ENCODE data around the gene CYP2B6.
"Not testable (repeated sequence)": the region's sequence is repeated elsewhere in the genome, so short reads cannot be mapped to it uniquely, and the experiment has no call there.

The CYP2B6 gene

DNA sequence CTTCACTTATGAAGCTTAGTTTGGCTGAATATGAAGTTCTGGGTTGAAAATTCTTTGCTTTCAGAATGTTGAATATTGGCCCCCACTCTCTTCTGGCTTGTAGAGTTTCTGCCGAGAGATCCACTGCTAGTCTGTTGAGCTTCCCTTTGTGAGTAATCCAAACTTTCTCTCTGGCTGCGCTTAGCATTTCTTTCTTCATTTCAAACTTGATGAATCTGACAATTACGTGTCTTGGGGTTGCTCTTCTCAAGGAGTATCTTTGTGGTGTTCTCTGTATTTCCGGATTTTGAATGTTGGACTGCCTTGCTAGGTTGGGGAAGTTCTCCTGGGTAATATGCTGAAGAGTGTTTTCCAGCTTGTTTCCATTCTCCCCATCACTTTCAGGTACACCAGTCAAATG lies 21.4 kb upstream of the CYP2B6 start:
- not testable (repeated sequence) for H3K27me3 ChIP-seq (replicated peaks; ENCODE audit: insufficient read depth, low read length); H3K27ac ChIP-seq (ENCODE audit: low read length); H3K4me1 ChIP-seq (ENCODE audit: low read length); H3K9ac ChIP-seq (ENCODE audit: low read length); H2AFZ ChIP-seq (ENCODE audit: low read length); H3K9me3 ChIP-seq (replicated peaks; ENCODE audit: insufficient read depth, low read length); H3F3A ChIP-seq (ENCODE audit: insufficient read depth, low read length); H3K9me2 ChIP-seq (replicated peaks; ENCODE audit: insufficient read depth, low read length); H3K4me3 ChIP-seq (ENCODE audit: low read length); H3K4me2 ChIP-seq (ENCODE audit: low read depth, low read length); H3K36me3 ChIP-seq (replicated peaks; ENCODE audit: insufficient read depth, low read length); H3K79me2 ChIP-seq (ENCODE audit: low read length); H4K20me1 ChIP-seq (ENCODE audit: insufficient read depth, low read length); DNase-seq

DNA sequence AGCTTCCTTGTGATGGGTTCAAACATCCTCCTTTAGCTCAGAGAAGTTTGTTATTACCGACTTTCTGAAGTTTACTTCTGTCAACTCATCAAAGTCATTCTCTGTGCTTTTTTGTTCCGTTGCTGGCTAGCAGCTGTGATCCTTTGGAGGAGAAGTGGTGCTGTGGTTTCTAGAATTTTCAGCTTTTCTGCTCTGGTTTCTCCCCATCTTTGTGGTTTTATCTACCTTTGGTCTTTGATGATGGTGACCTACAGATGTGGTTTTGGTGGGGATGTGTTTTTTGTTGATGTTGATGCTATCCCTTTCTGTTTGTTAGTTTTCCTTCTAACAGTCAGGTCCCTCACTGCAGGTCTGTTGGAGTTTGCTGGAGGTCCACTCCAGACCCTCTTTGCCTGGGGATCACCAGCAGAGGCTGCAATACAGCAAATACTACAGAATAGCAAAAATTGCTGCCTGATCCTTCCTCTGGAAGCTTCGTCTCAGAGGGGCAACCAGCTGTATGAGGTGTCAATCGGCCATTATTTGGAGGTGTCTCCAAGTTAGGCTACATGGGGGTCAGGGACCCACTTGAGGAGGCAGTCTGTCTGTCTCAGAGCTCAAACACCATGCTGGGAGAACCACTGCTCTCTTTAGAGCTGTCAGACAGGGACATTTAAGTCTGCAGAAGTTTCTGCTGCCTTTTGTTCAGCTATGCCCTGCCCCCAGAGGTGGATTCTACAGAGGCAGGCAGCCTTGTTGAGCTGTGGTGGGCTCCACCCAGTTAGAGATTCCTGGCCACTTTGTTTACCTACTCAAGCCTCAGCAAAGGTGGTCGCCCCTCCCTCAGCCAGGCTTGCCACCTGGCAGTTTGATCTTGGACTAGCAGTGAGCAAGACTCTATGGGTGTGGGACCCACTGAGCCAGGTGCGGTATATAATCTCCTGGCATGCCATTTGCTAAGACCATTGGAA lies 20.4 kb upstream of the CYP2B6 start:
- DNase-seq; H3K27ac ChIP-seq (ENCODE audit: low read length); H3K79me2 ChIP-seq (ENCODE audit: low read length); H3K9me2 ChIP-seq (replicated peaks; ENCODE audit: insufficient read depth, low read length); H3F3A ChIP-seq (ENCODE audit: insufficient read depth, low read length); H3K4me1 ChIP-seq (ENCODE audit: low read length); H3K9me3 ChIP-seq (replicated peaks; ENCODE audit: insufficient read depth, low read length); H3K4me2 ChIP-seq (ENCODE audit: low read depth, low read length); H3K27me3 ChIP-seq (replicated peaks; ENCODE audit: insufficient read depth, low read length); H3K4me3 ChIP-seq (ENCODE audit: low read length); H2AFZ ChIP-seq (ENCODE audit: low read length); H4K20me1 ChIP-seq (ENCODE audit: insufficient read depth, low read length); H3K36me3 ChIP-seq (replicated peaks; ENCODE audit: insufficient read depth, low read length); H3K9ac ChIP-seq (ENCODE audit: low read length): not testable (repeated sequence)

DNA sequence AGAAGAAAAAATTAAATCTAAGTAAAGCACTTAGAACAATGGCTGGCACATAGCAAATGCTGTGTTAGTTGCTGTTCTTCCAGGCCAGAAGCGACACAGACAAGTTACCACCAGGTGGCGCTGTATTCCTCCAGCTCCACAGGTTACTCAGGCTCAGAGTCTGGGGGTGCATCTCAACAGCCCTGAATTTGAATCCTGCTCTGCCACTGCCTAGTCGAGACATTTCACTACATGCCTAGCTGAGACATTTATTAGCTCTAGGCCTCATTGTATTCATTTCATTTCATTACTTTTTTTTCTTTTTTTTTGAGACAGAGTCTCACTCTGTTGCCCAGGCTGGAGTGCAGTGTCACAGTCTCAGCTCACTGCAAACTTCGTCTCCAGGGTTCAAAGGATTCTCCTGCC lies 16.4 kb upstream of the CYP2B6 start:
- no peaks in the 10 kb centered on the region for H4K20me1 ChIP-seq (ENCODE audit: insufficient read depth, low read length)
- H3K4me2 ChIP-seq (ENCODE audit: low read depth, low read length), result no peak overlapping the region
- no peaks in the 10 kb centered on the region for H3K36me3 ChIP-seq (replicated peaks; ENCODE audit: insufficient read depth, low read length)
- TF ChIP-seq, protein P1, sequence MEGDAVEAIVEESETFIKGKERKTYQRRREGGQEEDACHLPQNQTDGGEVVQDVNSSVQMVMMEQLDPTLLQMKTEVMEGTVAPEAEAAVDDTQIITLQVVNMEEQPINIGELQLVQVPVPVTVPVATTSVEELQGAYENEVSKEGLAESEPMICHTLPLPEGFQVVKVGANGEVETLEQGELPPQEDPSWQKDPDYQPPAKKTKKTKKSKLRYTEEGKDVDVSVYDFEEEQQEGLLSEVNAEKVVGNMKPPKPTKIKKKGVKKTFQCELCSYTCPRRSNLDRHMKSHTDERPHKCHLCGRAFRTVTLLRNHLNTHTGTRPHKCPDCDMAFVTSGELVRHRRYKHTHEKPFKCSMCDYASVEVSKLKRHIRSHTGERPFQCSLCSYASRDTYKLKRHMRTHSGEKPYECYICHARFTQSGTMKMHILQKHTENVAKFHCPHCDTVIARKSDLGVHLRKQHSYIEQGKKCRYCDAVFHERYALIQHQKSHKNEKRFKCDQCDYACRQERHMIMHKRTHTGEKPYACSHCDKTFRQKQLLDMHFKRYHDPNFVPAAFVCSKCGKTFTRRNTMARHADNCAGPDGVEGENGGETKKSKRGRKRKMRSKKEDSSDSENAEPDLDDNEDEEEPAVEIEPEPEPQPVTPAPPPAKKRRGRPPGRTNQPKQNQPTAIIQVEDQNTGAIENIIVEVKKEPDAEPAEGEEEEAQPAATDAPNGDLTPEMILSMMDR (IDR thresholded peaks at IDR 0.05; ENCODE audit: low read length), result peak; percentile 71
- TF ChIP-seq EZH2 (optimal IDR thresholded peaks at IDR 0.05; ENCODE audit: low read depth, low read length), result no peak
- no peaks in the 10 kb centered on the region for H3K79me2 ChIP-seq (ENCODE audit: low read length)
- 0 out of 2 replicates have a peak, but pooled peaks cover 4% of the 10 kb centered on the region for H3F3A ChIP-seq (ENCODE audit: insufficient read depth, low read length)
- H3K9ac ChIP-seq (ENCODE audit: low read length), result no peak overlapping the region
- no peak overlapping the region for H3K4me3 ChIP-seq (ENCODE audit: low read length)
- H2AFZ ChIP-seq (ENCODE audit: low read length), result no peak overlapping the region
- H3K4me1 ChIP-seq (ENCODE audit: low read length), result no peaks in the 10 kb centered on the region
- peaks cover 11% of the 10 kb centered on the region for H3K27me3 ChIP-seq (replicated peaks; ENCODE audit: insufficient read depth, low read length)
- DNase-seq, result peak; percentile 65
- H3K9me2 ChIP-seq (replicated peaks; ENCODE audit: insufficient read depth, low read length), result no peaks in the 10 kb centered on the region
- no peak overlapping the region for H3K27ac ChIP-seq (ENCODE audit: low read length)
- no peaks in the 10 kb centered on the region for H3K9me3 ChIP-seq (replicated peaks; ENCODE audit: insufficient read depth, low read length)

DNA sequence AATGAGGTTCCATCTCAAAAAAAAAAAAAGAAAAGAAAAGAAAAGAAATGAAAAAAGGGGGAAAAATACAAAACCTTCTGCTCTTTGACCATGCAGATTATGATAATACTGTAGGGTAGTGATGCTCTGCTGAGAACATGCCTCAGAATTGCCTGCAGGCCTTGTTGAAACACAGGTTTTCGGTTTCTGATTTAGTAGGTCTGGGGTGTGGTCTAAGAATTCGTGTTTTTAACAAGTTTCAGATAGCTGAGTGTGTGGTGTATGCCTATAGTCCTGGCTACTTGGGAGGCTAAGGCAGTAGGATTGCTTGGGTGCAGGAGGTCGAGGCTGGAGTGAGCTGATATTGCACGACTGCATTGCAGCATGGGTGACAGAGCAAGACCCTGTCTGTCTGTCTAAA lies 14.9 kb upstream of the CYP2B6 start:
- Histone ChIP-seq H3K36me3 (replicated peaks; ENCODE audit: insufficient read depth, low read length) (no peaks in the 10 kb centered on the region), H3K79me2 (ENCODE audit: low read length) (no peaks in the 10 kb centered on the region), H3K4me3 (ENCODE audit: low read length) (no peak overlapping the region), H3K27ac (ENCODE audit: low read length) (no peak overlapping the region), H3K9me2 (replicated peaks; ENCODE audit: insufficient read depth, low read length) (no peaks in the 10 kb centered on the region), H2AFZ (ENCODE audit: low read length) (no peak overlapping the region), H3K9ac (ENCODE audit: low read length) (no peak overlapping the region), H3K4me1 (ENCODE audit: low read length) (no peaks in the 10 kb centered on the region), H3K9me3 (replicated peaks; ENCODE audit: insufficient read depth, low read length) (no peaks in the 10 kb centered on the region), H3F3A (ENCODE audit: insufficient read depth, low read length) (0 out of 2 replicates have a peak, but pooled peaks cover 4% of the 10 kb centered on the region), H4K20me1 (ENCODE audit: insufficient read depth, low read length) (no peaks in the 10 kb centered on the region), H3K27me3 (replicated peaks; ENCODE audit: insufficient read depth, low read length) (peaks cover 20% of the 10 kb centered on the region), H3K4me2 (ENCODE audit: low read depth, low read length) (no peak overlapping the region)
- DNase-seq, result peak; percentile 38
- no peak for TF ChIP-seq EZH2phosphoT487 (IDR thresholded peaks at IDR 0.05; ENCODE audit: low read length)
- no peak for TF ChIP-seq EZH2 (optimal IDR thresholded peaks at IDR 0.05; ENCODE audit: low read depth, low read length)
- TF ChIP-seq, protein P1 (IDR thresholded peaks at IDR 0.05; ENCODE audit: low read length), result no peak

Measured in MM.1S (cell line).